HepG2 (cell line): Measurements from ENCODE around the gene MAOB. TPM values are rescaled to one million over a fixed set of nuclear protein-coding genes. Genes with fewer than 3 reads are reported as not detected.
A peak's percentile ranks its signal among the peaks of the same experiment; 100 is the strongest.

Experiments used
- ATAC-seq: fragments of 200-7000 bp; cut with Tn5 transposase; 3 replicates; pipeline ENCODE4 v1.9.1; 2020; ENCODE audit warnings: mild to moderate bottlenecking, moderate library complexity
- BruUV-seq: library from RNA; stranded (reverse); fragments of 400-500 nt; replicated peaks from 2 replicates; lab custom pipeline; 2021; lab: Mats Ljungman, UMichigan
- CTCF ChIA-PET: fragments of 300-600 bp; formaldehyde crosslinking; extraction: SDS; loops from one replicate; lab custom pipeline; 2021; ENCODE audit warnings: low total read pairs, inconsistent platforms, low intra/inter-chr PET ratio; lab: Yijun Ruan, JAX
- POLR2A ChIA-PET: fragments of 350-600 bp; sonication (Branson Sonifier 250); formaldehyde crosslinking; loops from one replicate; lab custom pipeline; 2020; ENCODE audit warnings: antibody characterized with exemption, inconsistent platforms; lab: Yijun Ruan, JAX
- DNase-seq: peaks from one replicate; pipeline ENCODE4 v3.0.0-alpha.2; 2015; ENCODE audit warnings: low spot score
- FAIRE-seq: peaks from 3 replicates; lab custom pipeline; 2011; peaks lifted over from hg19 to GRCh38; lab: Jason Lieb, UNC
- H2AFZ ChIP-seq: one replicate; pipeline ENCODE4 v1.6.1; 2011; ENCODE audit warnings: low read length, inconsistent platforms
- H3K27ac ChIP-seq: fragments of 300-600 bp; 3 replicates; pipeline ENCODE4 v1.8.0; 2011; ENCODE audit warnings: mixed run types, mild to moderate bottlenecking, mixed read lengths, low read length, inconsistent platforms; ENCODE audit not compliant: insufficient read depth; ENCODE audit errors: extremely low read length
- H3K27me3 ChIP-seq, 2 experiments: fragments of 200-600 bp in 1 of 2; 2 replicates in 1 of 2; 3 replicates in 1 of 2; pipeline versions ENCODE4 v1.6.0 to v1.8.0; 2011; ENCODE audit warnings: low read length in 2 of 2, mild to moderate bottlenecking in 2 of 2, moderate library complexity in 2 of 2, inconsistent platforms in 1 of 2; ENCODE audit not compliant: insufficient read depth in 2 of 2, control insufficient read depth in 1 of 2
- H3K36me3 ChIP-seq, 2 experiments: fragments of 200-600 bp in 1 of 2; replicated peaks in 1 of 2; 2 replicates in 1 of 2; 3 replicates in 1 of 2; pipeline versions ENCODE4 v1.5.1 to v1.8.0; 2011; ENCODE audit warnings: low read length in 2 of 2, inconsistent platforms in 1 of 2; ENCODE audit not compliant: insufficient read depth in 2 of 2, control insufficient read depth in 1 of 2
- H3K4me1 ChIP-seq: 2 replicates; pipeline ENCODE4 v1.5.1; 2012; ENCODE audit warnings: low read length, inconsistent platforms; ENCODE audit not compliant: insufficient read depth
- H3K4me2 ChIP-seq: 2 replicates; pipeline ENCODE4 v1.6.0; 2011; ENCODE audit warnings: low read depth, low read length, inconsistent platforms
- H3K4me3 ChIP-seq, 3 experiments: fragments of 200-600 bp in 1 of 3; sonication (generic), shearing (Covaris generic) in 1 of 3; replicated peaks in 1 of 3; 2 replicates each; pipeline ENCODE4 v1.5.1; 2011 to 2016; ENCODE audit warnings: low read length in 3 of 3, inconsistent platforms in 2 of 3, low read depth in 2 of 3, mild to moderate bottlenecking in 2 of 3, control low read depth in 1 of 3, mixed read lengths in 1 of 3; ENCODE audit not compliant: insufficient read depth in 1 of 3
- H3K79me2 ChIP-seq: one replicate; pipeline ENCODE4 v1.6.1; 2011; ENCODE audit warnings: low read length, inconsistent platforms; ENCODE audit not compliant: insufficient read depth
- H3K9ac ChIP-seq: 2 replicates; pipeline ENCODE4 v1.6.0; 2011; ENCODE audit warnings: mild to moderate bottlenecking, low read depth, low read length, inconsistent platforms; ENCODE audit not compliant: insufficient read depth
- H3K9me3 ChIP-seq: 2 replicates; pipeline ENCODE4 v1.5.1; 2012; ENCODE audit warnings: mild to moderate bottlenecking, low read length
- H4K20me1 ChIP-seq: 2 replicates; pipeline ENCODE4 v1.6.0; 2011; ENCODE audit warnings: inconsistent platforms, mild to moderate bottlenecking, low read length, moderate library complexity; ENCODE audit not compliant: insufficient read depth
- CEBPZ ChIP-seq: IDR thresholded peaks from 2 replicates; pipeline ENCODE4 v1.6.1; 2012; ENCODE audit warnings: low read length, improper control_type of control experiment
- HHEX ChIP-seq: IDR thresholded peaks from 2 replicates; pipeline ENCODE4 v1.6.1; 2016; ENCODE audit warnings: control low read depth
- HNF1A ChIP-seq, 2 experiments: sonication (generic) in 1 of 2; formaldehyde crosslinking in 1 of 2; IDR thresholded peaks; 2 replicates each; pipeline versions ENCODE4 v1.4.0 to v1.6.1; 2016 to 2020; ENCODE audit warnings: borderline replicate concordance in 1 of 2, low read depth in 1 of 2, mild to moderate bottlenecking in 1 of 2, missing genetic modification reagents in 1 of 2
- JUN ChIP-seq: sonication (generic); formaldehyde crosslinking; IDR thresholded peaks from 2 replicates; pipeline ENCODE4 v1.4.0; 2020; ENCODE audit warnings: mild to moderate bottlenecking, missing genetic modification reagents
- KDM2A ChIP-seq: sonication (generic); formaldehyde crosslinking; IDR thresholded peaks from 2 replicates; pipeline ENCODE4 v1.4.0; 2020; ENCODE audit warnings: low read depth, missing genetic modification reagents, borderline replicate concordance
- NFE2L1 ChIP-seq: sonication (generic); formaldehyde crosslinking; IDR thresholded peaks from 2 replicates; pipeline ENCODE4 v1.4.0; 2020; ENCODE audit warnings: missing genetic modification reagents, mild to moderate bottlenecking, borderline replicate concordance
- POLR2AphosphoS2 ChIP-seq: IDR thresholded peaks from 2 replicates; pipeline ENCODE4 v1.6.1; 2011; ENCODE audit warnings: low read depth, low read length, improper control_type of control experiment
- SMC3 ChIP-seq: IDR thresholded peaks from 2 replicates; pipeline ENCODE4 v1.6.1; 2011; ENCODE audit warnings: low read length, improper control_type of control experiment
- SYNCRIP ChIP-seq: fragments of 200-400 bp; formaldehyde crosslinking; IDR thresholded peaks from 2 replicates; pipeline ENCODE4 v1.6.1; 2018; ENCODE audit warnings: mild to moderate bottlenecking, low read depth, low read length; ENCODE audit not compliant: insufficient read depth
- ZNF12 ChIP-seq: sonication (generic); formaldehyde crosslinking; IDR thresholded peaks from 2 replicates; pipeline ENCODE4 v1.5.0; 2020; ENCODE audit warnings: missing genetic modification reagents
- ZSCAN12 ChIP-seq: sonication (generic); formaldehyde crosslinking; IDR thresholded peaks from 2 replicates; pipeline ENCODE4 v1.9.0; 2021; ENCODE audit warnings: mild to moderate bottlenecking, missing genetic modification reagents
- WGBS: methylation state at CpG from one replicate; pipeline ENCODE4 v1.1.6; 2017; ENCODE audit warnings: low lambda C conversion rate; 5-methylcytosine and 5-hydroxymethylcytosine counted together
- in situ Hi-C: cut with HindIII; loops from 2 replicates; pipeline ENCODE4 v1.10.0; 2017; ENCODE audit warnings: low pct_unique_long_range_greater_than_20kb; ENCODE audit not compliant: extremely low pct_ligation_motif_present
- intact Hi-C: fragments of 100-400 bp; cut with micrococcal nuclease; formaldehyde crosslinking; loops from one replicate; pipeline ENCODE4 v1.10.0; 2022; ENCODE audit not compliant: unreplicated experiment
- polyA plus RNA-seq, 8 experiments: library from polyadenylated mRNA; depleted of rRNA in 3 of 8; stranded (reverse) in 7 of 8; unstranded in 1 of 8; fragments of >200 nt; fragmentation: Illumina TruSeq in 4 of 8; extraction: Trizol in 4 of 8; gene quantifications; 2 replicates each; pipeline versions ENCODE4 v1.2.1 to v1.2.3, GENCODE V29; 2011 to 2016; ENCODE audit warnings: low read depth in 4 of 8, missing spikeins in 1 of 8, mixed read lengths in 1 of 8; ENCODE audit not compliant: insufficient read depth in 1 of 8
- total RNA-seq, 5 experiments: library from RNA; depleted of rRNA; stranded (reverse); fragments of >200 nt; fragmentation: Illumina TruSeq; extraction: Trizol; gene quantifications; 2 replicates each; pipeline ENCODE4 v1.2.3, GENCODE V29; 2016; ENCODE audit warnings: low read depth in 1 of 5
- TF ChIP-seq, protein P1 (sequence below): sonication (generic); formaldehyde crosslinking; IDR thresholded peaks from 2 replicates; pipeline ENCODE4 v1.4.0; 2020; ENCODE audit warnings: mild to moderate bottlenecking, low read depth, missing genetic modification reagents

The MAOB gene
- total and polyA plus RNA-seq, 2 of the 13 experiments (the other 11 are each of a cell fraction or from before 2014, with no cell fraction given): 11.0 to 19.0 TPM

DNA sequence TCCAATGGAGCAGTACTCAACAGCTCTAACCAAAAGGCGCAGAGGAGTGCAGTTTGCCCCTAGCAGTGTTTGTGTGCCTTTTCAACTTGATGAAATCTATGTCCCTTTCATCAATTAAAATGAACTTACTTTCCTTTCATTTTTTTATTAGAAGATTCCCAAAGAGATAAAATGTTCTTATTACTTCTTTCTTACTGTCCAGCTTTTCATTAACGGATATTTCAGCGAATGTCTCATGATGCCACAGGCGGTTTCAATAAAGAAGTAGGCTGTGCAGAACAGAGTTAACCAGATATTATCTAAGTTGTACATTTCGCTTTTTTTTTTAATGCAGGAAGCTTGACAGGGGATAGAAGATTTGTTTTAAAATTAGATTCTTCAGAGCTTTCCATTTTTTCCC, 3.4 kb upstream of the MAOB start (continued):
- no peak for TF ChIP-seq KDM2A (CRISPR knock-in tag)
- no peak for TF ChIP-seq HNF1A (IDR thresholded peaks at IDR 0.05; ENCODE audit: low read depth)
- no peak for TF ChIP-seq HNF1A (CRISPR knock-in tag; IDR thresholded peaks at IDR 0.05; ENCODE audit: borderline replicate concordance)
- no peak for TF ChIP-seq SYNCRIP
- no peak for TF ChIP-seq SMC3

- Histone ChIP-seq H3K9me3 (no peaks in the 10 kb centered on the region), H3K9ac (peak overlapping the region; percentile 74), H3K4me2 (peak overlapping the region; percentile 71), H4K20me1 (no peaks in the 10 kb centered on the region), H3K27ac (peak overlapping the region; percentile 91), H3K36me3 (no peaks in the 10 kb centered on the region), H2AFZ (no peak overlapping the region), H3K4me3 (peak overlapping the region; percentile 42 to 75 (median 69); a peak in 5 of 6 replicates), H3K27me3 (no peaks in the 10 kb centered on the region), H3K79me2 (no peaks in the 10 kb centered on the region), H3K4me1 (peaks cover 40% of the 10 kb centered on the region)
- ATAC-seq (peak; percentile 83), FAIRE-seq (peak; percentile 98), DNase-seq (peak; percentile 87)
- TSS peak; percentile 49 for BruUV-seq
- in situ Hi-C loops: no loop called here
- intact Hi-C loops: loop anchor here (2.0 kb wide), 1 partner anchor 21 kb away; no protein-coding TSS in a partner anchor
- WGBS: 9% methylated on average over 4 of the region's 34 CpGs
- CTCF ChIA-PET: no interaction called here
- POLR2A ChIA-PET: interaction anchor here (1.0 to 1.7 kb wide), 3 partner anchors 10 to 21 kb away, joined by 3 to 6 read pairs (median 3); no protein-coding TSS in a partner anchor
- no peak for TF ChIP-seq CEBPZ
- TF ChIP-seq ZNF12 (CRISPR knock-in tag): no peak
- no peak for TF ChIP-seq ZSCAN12 (CRISPR knock-in tag)
- TF ChIP-seq HHEX: no peak
- TF ChIP-seq POLR2AphosphoS2: no peak
- TF ChIP-seq, protein P1, sequence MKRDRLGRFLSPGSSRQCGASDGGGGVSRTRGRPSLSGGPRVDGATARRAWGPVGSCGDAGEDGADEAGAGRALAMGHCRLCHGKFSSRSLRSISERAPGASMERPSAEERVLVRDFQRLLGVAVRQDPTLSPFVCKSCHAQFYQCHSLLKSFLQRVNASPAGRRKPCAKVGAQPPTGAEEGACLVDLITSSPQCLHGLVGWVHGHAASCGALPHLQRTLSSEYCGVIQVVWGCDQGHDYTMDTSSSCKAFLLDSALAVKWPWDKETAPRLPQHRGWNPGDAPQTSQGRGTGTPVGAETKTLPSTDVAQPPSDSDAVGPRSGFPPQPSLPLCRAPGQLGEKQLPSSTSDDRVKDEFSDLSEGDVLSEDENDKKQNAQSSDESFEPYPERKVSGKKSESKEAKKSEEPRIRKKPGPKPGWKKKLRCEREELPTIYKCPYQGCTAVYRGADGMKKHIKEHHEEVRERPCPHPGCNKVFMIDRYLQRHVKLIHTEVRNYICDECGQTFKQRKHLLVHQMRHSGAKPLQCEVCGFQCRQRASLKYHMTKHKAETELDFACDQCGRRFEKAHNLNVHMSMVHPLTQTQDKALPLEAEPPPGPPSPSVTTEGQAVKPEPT (CRISPR knock-in tag): no peak
- no peak for TF ChIP-seq NFE2L1 (CRISPR knock-in tag)
- no peak for TF ChIP-seq JUN (CRISPR knock-in tag)
Measured at GRCh38 chrX:43881410-43882293, 598 bp downstream of the MAOB start.
